GM18519 (cell line): Measurements from ENCODE around the gene MAP4K3.
"Not testable (repeated sequence)": the region's sequence is repeated elsewhere in the genome, so short reads cannot be mapped to it uniquely, and the experiment has no call there.

Experiments used
- ATAC-seq: cut with Tn5 transposase; IDR thresholded peaks from one replicate; pipeline ENCODE4 v1.9.1; 2021; ENCODE audit warnings: mild to moderate bottlenecking, moderate library complexity; ENCODE audit not compliant: unreplicated experiment, low FRiP score

MAP4K3 gene

DNA sequence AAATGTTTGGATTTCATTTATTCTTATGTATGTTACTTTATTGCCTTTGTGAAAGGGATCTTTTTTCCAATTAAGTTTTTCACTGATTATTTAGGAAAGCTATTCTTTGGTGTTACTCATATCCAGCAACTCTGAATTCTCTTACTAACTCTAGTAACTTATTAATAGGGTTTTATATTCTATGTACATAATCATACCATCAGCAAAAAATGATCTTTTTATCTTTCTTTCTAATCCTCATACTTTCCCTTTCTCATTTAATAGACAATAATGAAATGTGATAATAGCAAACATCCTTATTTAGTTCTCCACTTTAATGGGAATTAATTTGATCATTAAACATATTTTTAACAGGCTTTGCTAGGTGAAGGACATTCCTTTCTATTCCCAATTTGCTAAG, 181.0 kb downstream of the MAP4K3 start:
- ATAC-seq: no peak

DNA sequence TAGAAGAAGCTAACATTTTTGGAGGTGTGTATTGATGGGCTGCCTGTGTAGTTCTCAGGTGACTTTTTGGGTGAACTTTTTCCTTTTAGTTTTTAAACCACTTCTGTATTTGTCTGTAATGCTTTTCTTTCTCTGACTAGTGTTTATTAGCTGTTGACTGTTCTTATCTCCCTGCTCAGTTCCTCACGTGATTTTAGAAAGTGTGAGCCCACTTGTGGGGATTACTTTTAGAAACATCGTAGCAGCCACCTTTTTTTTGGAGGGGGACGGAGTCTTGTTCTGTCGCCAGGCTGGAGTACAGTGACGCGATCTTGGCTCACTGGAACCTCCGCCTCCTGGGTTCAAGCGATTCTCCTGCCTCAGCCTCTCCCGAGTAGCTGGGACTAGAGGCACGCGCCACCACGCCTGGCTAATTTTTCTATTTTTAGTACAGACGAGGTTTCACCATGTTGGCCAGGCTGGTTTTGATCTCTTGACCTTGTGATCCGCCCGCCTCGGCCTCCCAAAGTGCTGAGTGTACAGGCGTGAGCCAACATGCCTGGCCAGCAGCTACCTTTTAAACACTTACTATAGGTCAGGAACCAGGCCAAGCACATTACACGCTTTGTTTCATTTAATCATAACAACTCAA, 184.1 kb downstream of the MAP4K3 start:
- ATAC-seq: no peak

DNA sequence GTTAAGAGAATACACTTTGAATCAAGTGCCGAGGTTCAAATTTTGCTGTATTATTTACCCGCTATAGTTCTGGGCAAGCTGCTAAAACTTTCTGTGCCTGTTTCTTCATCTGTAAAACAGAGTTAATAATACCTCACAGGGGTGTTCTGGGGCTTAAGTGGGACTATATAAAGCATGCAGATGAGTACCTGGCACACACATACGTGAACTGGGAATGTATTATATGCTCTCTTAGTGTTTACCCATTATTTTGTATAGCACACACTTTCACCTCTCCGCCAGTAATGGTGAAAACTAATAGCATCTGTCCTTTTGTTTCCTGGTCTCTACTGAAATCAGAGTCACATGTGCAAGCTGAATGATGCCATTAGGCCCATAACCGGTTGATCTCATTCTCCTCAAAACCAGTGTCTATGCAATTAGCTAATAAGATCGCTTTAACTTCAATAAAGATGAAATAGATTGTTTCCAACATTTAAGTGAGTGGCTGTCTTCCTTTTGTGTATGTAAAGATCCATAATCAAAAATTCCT, 189.5 kb downstream of the MAP4K3 start:
- no peak for ATAC-seq

DNA sequence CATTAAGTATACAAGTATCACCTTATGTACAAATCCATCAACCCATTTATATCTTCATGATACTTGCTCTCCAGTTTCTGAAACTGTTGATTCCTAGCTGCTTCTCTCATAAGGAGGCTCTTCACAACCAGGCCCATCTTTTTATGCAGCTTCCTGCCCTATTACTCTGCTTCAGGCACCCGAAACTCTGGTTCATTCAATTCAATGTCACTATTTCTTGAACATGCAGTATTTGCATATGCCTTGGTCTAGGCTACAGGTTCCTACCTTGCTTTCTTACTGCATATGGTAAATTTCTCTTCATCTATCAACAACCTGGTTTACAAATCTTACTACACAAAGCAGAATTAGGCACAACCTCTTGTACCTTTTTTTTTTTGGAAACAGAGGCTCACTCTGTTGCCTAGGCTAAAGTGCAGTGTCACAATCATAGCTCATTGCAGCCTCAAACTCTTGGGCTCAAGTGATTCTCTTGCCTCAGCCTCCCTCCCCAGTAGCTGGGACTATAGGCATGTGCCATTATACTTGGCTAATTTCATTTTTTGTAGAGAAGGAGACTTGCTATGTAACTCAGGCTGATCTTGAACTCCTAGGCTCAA, 190.6 kb downstream of the MAP4K3 start:
- ATAC-seq: no peak

DNA sequence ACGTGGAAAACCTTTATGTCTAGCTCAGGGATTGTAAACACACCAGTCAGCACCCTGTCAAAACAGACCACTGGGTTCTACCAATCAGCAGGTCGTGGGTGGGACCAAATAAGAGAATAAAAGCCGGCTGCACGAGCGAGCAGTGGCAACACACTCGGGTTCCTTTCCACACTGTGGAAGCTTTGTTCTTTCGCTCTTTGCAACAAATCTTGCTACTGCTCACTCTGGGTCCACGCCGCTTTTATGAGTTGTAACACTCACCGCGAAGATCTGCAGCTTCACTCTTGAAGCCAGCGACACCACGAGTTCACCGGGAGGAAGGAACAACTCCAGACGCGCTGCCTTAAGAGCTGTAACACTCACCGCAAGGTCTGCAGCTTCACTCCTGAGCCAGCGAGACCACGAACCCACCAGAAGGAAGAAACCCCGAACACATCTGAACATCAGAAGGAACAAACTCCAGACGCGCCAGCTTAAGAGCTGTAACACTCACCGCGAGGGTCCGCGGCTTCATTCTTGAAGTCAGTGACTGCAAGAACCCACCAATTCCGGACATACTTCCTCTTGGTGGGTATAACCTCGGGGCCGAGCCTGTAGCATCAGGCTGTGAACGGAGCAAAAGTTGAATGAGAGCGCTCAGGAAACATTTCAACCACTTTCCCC, 192.0 kb downstream of the MAP4K3 start:
- ATAC-seq: not testable (repeated sequence)

DNA sequence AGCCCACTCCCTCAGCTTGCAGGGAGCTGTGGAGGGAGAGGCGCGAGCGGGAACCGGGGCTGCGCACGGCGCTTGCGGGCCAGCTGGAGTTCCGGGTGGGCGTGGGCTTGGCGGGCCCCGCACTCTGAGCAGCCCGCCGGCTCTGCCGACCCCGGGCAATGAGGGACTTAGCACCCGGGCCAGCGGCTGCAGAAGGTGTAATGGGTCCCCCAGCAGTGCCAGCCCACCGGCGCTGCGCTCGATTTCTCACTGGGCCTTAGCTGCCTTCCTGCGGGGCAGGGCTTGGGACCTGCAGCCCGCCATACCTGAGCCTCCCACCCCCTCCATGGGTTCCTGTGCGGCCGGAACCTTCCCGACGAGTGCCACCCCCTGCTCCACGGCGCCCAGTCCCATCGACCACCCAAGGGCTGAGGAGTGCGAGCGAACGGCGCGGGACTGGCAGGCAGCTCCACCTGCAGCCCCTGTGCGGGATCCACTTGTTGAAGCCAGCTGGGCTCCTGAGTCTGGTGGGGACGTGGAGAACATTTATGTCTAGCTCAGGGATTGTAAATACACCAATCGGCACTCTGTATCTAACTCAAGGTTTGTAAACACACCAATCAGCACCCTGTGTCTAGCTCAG, 192.7 kb downstream of the MAP4K3 start:
- not testable (repeated sequence) for ATAC-seq

DNA sequence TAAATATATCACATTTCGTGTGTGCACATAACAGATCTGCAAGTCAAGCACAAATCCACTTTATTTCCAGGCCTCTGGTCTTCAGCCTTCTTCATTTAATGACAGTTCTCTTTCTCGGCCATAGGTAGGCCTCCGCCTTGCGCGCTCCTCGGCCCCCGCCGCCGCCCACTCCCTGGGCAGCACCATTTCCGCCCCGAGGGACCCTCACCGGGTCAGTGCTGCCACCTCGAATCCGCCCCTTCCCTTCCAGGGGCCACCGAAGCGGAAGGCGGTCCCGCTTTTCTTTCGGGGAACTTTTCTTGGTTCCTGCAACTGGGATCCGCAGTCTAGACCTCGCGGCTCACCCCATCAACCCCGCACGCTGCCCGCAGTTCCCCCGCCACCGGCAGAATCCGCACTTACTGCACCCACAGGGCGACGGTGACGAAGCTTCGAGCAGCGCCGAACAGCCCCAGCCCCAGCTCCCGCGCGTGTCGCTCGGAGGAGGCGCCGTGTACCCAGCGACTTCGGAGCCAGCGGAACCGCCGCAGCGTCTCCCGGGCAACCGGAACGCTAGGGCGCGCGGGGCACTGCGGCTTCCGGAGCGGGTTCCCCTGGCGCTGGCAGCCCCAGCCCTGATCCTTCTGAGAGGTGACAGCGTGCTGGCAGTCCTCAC, 193.5 kb downstream of the MAP4K3 start, which contains the start of gene CDKL4:
Gene CDKL4 (minus strand): TSS at position 502 of the 655 bp plus-strand sequence.
- no peak for ATAC-seq

DNA sequence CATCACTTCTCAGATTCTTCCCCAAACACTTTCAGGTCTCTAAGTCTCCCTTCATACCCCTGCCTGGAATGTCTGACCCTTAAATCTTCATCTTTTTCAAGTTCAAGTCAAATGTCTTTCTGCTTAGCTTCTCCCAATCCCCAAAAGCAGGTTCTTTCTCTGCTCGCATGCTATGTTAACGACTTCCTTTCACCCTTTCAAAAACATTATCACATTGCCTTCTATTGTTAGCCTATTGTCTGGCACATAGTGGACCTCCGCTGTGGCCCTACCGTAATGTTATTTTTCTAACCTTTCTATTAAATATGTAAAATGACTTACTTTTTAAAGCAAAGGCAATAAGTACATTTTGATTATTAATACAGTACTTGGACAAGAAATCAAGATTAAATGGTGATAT, 195.5 kb downstream of the MAP4K3 start:
- ATAC-seq: no peak

DNA sequence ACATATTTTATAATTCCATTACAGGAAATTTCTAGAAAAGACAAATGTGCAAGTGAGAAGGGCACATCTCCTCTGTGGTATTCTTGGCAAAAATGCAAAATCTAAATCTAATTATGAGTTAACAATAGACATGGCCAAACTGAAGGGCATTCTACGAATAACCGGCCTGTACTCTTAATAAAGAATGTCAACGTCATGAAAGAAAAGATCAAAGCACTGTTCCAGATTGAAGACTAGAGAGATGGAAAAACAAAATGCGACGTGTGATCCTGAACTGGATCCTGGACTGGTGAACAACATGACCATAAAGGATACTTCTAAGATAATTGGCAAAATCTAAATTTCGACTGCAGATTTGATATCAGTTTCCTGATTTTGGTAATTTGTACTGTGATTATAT, 196.3 kb downstream of the MAP4K3 start:
- no peak for ATAC-seq

DNA sequence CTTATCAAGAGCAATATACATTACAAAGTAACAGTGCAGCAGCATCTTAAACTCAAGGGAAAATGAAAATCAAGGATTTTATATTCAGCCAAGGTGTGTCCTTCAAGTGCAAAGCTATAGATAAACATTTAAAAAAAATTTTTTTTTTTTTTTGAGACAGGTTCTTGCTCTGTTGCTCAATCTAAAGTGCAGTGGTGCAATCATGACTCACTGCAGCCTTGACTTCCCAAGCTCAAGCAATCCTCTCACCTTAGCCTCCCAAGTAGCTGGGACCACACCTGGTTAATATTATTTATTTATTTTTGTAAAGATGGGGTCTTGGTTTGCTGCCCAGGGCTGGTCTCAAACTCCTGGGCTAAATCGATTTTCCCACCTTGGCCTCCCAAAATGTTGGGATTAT, 202.3 kb downstream of the MAP4K3 start:
- no peak for ATAC-seq

DNA sequence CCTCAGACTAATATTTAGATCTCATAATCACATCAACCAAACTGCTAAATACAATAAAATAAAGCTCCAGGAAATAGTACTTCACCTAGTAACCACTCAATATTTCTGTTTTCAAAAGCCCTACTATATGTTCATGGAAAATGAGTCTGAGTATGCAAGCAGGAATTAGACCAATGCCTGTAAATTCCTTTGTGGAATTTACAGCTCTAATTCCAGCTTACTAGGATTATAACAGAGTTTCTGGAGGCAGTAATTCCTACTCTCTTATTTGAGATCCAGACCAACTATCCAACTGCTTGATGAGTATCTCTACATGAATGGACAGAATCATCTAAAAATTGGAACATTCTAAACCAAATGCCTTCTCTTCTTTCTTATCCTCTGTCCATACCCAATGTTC, 204.9 kb downstream of the MAP4K3 start:
- ATAC-seq: no peak

DNA sequence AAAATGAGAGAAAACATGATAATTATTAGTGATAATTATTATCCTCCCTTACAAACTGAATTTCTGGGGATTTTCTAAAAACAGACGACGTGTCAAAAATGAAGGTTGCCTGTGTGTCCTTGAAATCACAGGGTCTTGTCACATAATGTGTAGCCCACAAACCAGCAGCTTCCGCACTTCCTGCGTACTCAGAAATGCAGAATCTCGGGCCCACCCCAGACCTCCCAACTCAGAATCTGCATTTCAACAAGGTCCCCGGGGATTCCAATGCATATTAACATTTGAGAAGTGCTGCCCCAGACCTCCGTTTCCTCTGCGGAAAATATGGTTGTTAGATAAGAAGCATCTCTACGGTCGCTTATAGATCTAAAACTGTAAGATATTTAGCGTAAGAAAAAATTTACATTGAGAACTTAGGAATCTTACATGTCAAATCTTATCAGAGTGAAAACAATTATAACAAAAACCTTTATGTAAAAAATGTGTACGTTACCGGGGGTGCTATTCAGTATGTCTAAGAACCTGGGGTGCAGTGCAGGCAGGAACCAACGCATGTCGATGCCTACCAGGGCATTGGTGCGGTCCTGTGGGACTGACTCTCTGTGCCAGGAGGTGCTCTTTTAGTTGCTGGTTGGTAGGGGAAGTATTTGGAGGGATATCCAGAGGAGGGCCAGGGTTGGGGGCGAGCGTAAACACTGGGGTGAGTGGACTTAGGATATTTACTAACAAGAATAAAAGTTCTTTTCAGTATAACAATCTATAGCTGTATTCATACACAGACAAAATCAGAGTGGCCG, 208.5 kb downstream of the MAP4K3 start:
- no peak for ATAC-seq

DNA sequence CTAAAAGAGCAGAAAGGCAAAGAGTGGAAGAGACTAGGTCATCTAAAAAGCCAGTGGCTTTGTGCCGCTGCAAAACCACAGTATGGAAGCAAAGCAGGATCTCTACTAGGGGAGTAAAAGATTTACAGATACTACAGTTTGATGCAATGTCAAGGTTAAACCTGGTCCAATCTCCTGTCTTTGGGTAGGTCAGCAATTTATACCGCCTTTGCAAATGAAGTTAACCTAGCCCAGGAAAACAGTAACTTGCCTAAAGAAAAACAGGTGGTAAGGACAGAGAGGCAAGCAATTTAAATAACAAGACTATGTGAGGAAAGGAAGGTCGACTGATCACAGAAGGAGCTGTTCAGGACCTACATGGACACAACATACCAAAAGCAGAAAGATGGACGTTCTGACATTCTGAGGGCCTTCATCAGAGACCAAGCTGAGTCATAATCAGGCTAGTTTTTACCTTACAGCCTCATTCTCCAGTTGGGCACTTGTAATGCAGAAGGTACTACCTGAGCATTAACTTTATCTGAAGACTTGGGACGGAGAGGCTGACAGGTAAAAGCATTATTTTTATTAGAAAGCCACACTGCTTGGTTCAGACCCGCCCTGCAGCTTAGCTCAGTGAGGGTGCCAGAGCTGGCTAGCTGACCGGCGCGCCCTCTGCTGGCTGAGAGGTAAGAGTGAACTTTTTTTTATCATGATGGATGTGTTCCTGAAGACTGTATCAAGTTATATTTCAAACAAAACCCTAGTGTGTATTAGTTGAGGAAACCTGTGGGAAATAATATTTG, 209.3 kb downstream of the MAP4K3 start:
- ATAC-seq: peak; percentile 59

DNA sequence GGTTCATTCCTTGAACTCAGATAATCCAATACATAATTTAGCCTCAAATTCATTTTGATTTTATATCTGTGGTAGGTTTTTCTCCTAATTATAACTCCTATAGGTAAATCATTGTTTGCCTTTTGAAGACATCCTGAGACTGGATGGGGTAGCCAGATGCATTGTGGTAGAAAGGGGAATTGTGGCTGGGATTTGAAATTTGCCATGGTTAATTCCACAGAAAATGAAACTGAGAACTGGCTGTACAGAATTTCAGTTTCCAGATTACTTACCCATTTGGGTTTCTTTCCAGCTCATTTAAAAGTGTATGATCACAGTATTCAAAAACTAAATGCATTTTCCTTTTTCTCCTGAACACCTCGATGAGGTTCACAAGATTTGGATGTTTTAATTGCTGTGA, 211.5 kb downstream of the MAP4K3 start:
- ATAC-seq: no peak

DNA sequence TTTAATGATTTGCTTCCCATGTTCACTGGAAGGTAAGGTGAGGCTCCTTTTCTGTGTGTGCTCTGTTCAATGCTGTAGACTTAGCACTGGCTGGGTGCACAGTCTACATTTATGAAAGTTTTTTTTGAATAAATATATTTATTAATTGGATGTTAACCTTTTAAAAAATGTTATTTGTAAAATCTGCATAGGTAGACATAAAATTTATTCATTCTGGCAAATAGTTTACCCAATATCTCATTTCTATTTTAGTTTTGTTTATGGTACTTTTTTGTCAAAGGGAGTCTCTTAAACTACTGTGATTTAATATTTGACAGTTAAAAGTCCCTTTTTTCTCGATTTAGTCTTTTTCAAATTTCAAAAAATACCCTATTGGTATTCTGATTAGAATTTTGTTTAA, 213.2 kb downstream of the MAP4K3 start:
- no peak for ATAC-seq

DNA sequence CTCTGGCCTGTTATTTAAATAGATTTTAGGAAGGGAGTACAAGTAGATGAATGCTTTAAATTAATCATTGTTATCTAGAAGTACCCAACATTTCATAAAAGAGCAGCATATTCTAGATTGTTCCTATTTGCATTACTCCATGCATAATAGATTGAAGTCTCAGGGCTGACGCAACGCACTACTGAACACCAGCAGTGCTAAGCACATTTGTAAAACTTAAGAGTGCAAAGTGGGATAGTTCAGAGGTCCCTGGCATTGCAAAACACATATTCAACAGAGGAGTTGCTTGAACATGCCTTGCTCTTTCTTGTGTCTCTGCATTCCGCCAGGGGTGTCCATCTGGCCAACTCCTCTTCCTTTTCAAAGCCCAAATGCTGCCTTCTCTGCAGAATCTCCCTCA, 215.6 kb downstream of the MAP4K3 start:
- ATAC-seq: no peak

DNA sequence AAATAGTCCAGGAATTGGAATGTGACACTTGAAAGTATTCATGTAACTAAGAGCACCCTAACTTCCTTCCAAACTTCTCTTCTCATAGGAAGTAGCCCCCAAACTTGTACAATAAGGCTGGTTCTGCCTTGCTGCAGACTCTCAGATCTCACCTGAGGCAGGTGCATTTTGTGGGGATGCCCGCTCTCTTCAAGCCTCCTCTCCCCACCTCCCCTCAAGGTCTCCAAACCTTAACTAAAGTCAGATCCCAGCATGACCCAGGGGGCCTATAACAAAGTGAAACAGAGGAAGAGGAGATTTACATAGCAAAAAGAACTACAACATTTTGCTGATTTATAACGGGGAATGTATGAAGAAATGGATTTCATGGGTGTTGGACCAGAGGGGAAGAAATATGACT, 216.9 kb downstream of the MAP4K3 start:
- no peak for ATAC-seq

DNA sequence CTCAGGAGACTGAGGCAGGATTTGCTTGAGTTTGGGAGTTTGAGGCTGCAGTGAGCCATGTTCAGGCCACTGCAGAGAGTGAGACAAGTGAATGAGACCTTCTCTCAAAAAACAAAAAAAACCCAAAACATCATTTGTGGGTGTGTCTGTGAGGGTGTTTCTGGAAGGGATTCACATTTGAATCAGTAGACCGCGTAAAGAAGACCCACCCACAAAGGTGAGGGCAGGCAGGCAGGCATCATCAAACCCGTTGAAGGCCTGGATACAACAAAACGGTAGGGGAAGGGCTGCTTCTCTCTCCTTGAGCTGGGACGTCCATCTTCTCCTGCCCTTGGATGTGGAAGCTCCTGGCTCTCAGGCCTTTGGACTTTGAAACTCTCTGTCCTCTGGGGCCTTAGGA, 218.7 kb downstream of the MAP4K3 start:
- ATAC-seq: no peak

DNA sequence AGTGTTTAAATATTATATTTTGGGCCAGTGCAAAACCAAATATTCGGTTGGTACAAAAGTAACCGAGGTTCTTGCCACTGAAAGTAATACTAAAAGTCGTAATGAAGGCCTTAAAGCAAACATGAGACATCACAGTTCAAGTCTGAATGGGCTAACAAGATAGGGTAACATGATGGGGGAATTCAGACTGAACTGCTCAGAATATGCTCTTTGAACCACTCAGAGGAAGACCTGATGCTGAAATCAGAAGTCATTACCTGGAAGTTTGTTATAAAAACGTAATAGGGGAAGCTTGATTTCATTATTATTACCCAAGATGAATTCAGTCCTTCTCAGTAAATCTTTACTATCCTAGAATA, 219.9 kb downstream of the MAP4K3 start:
- no peak for ATAC-seq
